Fibroblast of the conjunctiva (primary cell): ENCODE measurements around the gene SORCS2.

Source experiments
- DNase-seq: peaks from one replicate; pipeline ENCODE4 v3.0.0-alpha.2; 2010; ENCODE audit warnings: low read depth

Gene SORCS2

DNA sequence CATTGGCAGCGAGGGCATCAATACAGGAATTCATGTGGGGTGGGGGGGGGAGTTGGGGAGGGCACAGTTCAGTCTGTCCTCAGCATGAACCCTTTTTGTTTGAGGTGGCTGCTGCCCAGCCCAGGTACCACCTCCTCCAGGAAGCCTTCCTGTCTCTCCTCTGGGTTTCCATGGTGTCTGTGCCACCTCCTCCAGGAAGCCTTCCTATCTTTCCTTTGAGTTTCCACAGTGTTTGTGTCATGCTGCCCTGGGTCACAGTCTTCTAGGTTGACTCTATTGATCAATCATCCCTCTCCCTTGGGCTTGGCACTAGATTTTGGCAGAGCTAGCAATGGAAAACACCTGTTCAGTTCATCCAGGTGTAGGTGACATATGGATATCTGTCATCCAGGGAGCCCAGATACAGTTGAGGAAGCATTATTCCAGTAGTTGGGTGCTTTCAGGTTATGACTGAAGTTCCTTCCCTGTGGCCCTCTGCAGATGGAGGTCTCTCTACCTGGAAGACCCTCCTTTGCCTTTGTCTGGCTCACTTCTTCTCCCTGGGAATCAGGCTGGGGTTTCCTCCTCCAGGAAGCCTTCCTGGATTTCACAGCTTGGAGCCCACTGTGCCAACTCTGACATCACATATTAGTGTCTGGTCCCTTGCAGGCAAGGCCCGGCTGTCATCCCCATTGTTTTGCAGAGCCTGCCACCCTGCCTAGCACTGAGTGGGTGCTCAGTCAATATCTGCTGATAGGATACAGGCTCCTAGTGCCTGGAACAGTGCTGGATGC lies 96.6 kb downstream of the SORCS2 start:
- DNase-seq: no peak

DNA sequence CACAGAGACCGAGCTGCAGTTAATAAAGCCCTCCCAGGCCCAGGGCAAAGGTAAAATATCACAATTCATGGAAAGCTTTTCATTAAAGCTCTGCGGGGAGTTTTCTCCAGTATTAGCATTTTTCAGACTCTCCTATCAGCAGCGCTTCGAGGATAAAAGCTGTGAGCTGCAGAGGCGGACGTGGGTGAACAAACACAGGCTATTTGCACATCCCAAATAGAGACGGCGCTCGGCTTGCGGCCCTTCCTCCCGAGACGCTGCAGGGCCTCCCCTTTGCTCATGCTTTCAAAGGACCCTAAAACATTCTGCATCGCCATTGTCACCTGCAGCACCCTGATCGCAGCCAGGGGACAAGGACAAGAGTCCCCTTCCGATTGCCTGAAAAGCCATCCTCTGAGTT lies 97.3 kb downstream of the SORCS2 start:
- no peak for DNase-seq

DNA sequence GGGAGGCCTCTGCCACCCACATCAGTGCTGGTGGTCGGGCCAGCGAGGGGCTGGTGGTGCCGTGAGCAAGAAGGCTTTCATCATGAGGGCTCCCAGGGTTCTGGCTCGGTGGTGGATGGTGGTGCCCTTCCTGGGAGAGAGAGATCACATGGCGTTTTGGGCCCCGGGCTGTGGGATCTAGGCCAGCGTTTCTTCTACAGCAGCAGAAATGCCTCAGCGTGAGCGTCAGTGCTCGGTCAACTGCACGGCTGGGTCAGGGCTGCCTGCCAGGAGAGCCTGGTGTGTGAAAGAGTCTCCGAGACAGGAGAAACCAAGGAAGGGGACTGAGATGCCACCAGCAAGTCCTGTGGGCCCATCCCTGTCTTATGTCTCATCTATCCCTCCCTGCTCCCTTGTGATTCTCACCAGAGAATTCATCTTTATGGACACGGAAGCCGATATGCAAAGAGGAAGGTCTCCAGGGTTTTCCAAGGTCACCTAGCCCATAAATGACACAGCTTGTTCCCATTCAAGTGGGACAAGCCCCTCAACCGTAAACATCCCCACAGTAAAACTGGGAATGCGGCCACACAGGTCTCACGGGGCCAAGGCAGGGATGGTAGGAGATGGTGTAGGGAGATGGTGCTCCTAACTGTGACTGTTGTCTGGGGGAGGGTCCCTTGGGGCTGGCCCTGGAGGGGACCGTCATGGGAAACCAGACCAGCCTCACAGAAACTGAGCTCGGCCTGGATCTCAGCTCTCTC lies 99.2 kb downstream of the SORCS2 start:
- no peak for DNase-seq

DNA sequence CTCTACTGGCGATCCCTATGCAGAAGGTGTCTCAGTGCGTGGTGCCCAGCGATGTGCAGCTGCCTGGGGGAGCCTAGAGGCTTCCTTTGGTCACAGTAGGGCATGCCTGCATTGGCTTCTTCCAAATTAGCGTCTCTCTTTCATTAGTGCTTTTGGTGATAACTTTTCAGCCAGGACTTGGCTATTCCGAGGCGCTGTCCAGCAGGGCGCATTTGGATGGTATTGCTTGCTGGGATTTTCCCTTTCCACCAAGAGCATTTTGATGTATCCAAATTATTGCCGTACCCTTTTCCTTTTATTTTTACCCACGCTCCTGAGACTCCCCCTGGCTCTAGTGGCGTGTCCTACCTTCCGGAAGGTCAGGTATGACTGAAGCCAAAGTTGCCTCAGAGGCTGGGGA lies 101.4 kb downstream of the SORCS2 start:
- DNase-seq: no peak

DNA sequence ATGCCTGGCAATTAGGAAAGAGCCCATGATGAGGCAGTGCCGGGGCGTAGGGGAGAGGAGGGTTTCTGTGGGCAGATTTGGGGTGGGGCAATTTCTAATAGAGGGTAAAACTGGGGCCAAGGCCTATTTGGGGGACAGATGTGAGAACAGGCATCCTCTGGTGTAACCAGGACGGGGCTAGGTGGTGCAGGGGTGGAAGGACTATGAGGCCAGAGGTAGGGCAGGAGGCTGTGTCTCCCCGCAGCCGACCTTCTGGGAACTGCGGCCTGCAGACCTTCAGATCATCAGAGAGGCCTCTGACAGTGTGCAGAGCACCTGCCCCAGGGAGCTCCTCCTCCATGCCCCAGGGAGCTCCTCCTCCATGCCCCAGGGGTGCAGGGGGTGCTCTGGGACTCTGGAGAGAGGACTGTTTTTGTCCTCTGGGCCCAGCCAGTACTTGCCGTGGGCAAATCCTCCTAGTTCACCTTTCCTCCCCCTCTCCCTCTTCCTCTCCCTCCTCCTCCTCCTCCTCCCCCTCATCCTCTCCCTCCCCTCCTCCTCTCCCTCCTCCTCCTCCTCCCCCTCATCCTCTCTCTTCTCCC lies 101.9 kb downstream of the SORCS2 start:
- no peak for DNase-seq

DNA sequence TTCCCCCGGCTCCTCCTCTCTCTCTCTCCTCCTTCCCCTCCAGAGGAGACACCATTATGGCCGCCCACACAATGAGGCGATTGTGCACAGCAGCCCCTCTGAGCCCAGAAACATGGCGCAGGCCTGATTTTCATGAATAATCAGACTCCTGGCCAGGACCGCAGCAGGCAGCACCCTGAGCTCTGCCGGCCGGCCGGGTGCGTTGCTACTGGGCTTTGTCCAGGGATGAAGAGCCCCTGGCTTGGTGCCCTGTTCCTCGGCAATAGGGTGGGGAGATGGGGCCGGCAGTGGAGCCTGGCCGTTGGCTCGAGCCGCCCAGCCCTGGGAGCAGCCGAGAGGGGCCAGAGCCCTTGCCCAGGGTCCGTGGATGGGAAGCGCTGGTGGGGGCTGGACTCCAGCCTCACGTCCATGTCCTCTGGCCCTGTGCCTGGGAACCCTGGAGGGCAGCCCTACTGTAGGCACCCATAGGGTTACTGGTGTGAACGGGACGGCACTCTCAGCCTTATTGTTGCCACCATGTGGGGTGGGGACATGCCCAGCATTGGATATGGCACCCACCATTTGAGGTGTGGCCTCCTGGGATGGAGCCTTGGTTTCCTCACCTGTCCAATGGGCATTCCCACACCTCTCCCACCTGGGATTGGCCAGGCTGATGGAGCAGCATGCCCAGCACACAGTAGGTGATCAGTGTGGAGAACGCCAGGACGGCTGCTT lies 103.0 kb downstream of the SORCS2 start:
- DNase-seq: no peak

DNA sequence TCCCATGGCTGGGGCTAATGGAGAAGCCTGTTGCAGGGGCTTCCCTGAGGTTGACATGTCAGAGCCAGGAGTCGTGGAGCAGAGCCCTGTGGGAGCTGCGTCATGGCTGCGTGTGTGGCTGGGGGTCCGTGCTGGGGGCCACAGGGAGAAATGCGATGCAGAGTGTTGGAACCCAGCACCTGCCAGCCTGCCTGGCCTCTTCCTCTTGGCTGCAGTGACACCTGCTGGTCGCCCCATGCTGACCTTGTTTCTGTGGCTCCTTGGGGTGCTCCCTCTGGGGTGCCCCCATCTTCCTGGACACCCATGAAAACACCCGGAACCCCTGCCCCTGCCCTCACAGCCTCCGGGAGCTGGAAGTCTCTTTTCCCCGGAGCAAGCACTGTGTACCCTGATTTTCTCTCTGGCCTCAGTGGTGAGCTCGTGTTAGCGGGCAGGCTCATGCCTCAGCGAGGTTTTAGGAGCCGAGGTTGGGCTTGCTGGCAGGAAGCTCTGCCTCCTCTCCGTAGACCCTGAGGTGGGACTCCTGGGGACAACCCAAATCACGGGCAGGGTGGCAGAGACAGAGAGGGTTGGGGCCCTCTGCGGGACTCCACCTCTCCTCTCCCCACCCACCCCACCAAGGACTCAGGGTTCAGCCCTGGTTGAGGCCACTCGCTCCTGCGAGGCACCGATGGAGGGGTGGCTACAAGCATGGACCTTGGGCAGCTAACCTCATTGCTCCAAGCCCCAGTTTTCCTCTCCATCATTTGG lies 103.7 kb downstream of the SORCS2 start:
- DNase-seq: no peak

DNA sequence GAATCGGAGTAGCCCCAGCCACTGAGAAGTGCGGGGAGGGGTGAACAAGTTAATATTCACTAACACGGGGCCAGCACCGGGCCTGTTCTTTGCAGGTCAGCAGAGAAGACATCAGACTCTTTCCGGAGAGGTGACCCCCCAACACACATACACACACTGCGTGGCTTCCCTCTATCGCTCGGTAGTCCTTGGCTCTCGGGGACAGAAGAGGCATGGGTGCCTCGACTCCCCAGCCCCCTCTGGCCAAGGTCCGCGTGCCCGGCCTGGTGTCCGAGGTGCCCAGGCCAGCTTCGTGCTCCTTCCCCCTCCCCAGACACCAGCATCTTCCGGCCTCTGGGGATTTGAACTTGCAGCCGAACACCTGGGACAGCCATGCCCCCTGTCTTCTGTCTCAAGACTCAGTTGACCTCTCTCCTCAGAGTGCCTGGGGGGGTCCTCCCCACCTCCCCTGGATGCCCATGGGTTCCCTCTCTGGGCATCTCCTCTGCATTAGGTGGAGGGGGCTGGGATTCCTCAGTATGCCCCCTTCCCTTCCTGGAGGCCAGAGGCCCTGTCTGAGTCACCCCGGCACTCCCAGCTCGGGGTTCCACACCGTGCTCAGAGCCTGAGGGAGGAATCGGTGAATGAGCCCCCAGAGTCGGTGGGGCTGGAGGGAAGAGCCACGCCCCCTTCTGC lies 104.5 kb downstream of the SORCS2 start:
- no peak for DNase-seq

DNA sequence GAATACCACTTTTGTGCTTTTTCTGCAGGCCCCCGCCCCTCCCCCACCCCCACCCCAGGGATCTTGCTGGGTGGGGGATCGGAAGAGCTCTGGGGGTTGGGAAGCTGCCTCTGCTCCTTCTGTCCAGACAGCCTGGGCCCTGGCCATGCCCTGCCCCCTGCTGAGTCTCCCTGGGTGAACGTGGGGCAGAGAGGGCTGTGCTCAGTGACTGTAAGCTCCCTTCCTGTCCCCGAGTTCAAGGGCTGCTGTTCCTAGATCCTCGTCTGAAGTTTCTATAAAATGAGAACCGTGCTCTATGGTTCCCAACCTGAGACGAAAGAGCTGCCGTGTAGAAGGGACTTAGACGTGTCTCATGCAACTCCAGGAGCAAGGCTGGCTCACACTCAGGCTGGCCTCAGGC lies 105.0 kb downstream of the SORCS2 start:
- DNase-seq: no peak

DNA sequence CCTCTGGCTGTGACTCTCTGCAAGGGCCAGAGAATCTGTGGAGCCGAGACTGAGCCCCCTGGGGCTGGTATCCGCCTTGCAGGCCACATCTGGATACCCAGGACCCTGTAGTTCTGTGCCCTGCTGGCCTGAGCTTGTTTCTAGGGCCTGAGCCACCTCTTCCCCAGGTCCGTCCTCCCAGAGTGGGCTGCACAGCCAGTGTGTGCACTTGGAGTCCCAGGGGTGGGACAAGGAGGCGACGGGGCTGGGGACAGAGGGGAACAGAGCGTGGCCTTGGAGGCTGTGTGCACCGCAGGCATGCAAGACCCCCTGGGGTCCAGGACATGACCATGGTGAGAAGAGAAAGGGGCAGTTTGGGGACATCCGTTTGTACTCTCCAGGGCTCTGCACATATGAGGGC lies 105.5 kb downstream of the SORCS2 start:
- no peak for DNase-seq

DNA sequence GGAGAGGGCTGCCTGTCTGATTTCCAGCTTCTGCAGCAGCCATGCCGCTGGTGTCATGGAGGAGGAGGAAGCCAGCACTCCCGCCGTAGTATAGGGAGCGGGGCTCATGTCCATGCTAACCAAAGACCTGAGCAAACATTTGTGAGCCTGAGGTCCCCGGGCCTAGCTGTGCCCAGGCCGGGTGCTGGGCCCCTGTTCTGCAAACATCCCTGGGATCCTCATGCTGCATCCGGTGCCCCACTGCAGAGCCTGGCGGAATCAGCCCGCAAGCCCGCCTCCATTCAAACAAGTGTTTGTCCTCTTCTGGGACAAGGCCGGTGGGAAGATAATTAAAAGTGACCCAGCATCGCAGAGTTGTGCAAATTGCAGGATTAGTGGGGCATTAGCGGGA lies 106.3 kb downstream of the SORCS2 start:
- DNase-seq: no peak

DNA sequence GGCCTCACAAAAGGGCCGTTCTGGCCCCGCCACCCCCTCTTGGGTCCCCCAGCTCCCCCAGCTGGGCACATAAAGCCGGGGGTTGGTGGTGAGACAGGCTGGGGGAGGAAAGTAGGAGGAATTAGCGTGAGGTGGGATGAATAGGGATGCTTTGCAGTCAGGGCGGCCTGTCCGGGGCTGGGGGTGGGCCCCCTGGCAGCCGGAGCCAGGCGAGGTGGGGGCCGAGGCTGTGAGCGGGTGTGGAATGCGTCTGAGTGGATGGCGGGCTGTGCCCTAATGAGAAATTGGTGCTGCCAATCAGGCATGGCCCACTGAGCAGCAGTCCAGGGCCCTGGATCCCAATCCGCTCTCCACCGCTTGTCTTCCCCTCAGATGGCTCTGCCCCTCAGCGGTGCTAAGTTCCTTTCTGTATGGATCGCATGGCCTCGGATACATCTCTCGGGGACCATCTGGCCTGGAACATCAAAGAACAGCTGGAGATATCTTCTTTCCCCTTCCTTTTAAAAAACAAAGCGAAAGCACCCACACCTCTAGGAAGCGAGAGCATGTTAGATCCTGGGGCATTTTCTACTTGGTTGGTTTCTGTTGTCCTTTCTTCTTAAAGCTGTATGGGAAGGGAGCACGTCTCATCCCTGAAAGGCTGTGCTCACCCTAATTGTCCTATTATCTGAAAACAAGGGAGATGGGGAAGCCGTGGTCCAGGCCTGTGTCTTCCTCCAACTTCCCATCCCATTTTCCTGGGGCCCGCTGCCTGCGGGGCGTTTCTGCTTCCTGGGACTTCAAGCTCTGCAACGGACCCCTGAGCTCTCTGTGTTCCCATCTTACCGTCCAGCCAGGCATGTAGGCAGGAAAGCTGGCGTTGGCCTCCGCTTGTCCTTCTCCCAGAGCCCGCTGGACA lies 106.9 kb downstream of the SORCS2 start:
- no peak for DNase-seq

DNA sequence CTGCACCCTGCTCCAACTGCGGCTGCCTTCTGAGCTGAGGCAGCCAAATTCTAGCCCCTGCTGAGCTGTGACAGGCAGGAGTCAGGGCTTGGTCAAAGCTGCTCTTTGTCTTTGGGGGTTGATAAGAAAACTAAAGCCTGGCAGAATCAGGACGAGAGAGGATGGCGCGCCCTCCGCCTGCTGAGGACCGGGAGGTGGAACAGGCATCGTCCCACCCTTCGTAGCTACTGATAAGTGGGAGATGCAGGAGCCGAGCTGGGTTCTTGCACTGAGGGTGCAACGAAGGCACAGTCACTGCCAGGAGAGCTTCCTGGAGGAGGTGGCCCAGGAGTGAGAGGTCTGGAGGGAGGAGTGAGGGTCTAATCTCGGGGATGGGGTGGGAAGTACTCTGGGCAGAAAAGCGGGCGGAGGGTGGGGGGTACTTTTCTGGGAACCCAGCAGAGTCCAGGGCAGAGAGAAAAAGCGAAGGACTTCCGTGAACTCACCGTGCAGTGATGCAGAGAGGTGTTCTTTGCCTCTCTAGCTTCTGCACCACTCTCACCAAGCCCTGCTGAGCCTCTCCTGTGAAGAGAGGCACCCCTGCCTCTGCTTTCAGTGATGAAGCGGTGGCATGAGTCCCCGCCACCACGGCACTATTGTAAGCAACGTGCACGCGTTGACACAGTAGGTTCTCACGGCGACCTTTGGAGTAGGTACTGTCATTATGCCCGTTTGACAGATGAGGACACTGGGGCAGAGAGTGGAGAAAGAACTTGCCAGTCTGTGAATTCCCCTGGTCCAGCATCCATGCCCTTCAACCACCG lies 107.8 kb downstream of the SORCS2 start:
- DNase-seq: no peak

DNA sequence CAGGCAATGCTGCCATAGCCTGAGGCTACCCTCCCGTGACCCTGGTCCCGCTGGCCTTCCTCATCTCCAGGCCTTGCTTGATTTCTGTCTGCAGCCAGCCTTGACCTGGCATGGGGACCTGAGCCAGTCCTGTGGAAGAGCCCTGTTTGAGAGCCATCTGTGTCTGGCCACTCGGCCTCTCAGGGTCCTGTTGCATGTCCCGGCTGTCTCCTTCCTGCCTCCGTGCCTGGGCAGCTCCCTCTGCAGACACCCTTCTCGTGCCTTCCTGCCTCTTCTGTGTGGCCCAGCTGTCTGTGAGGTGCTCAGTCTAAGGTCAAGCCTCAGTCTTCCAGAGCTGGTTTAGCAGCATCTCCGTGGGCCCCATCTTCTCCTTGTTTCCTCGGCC lies 108.4 kb downstream of the SORCS2 start:
- DNase-seq: no peak

DNA sequence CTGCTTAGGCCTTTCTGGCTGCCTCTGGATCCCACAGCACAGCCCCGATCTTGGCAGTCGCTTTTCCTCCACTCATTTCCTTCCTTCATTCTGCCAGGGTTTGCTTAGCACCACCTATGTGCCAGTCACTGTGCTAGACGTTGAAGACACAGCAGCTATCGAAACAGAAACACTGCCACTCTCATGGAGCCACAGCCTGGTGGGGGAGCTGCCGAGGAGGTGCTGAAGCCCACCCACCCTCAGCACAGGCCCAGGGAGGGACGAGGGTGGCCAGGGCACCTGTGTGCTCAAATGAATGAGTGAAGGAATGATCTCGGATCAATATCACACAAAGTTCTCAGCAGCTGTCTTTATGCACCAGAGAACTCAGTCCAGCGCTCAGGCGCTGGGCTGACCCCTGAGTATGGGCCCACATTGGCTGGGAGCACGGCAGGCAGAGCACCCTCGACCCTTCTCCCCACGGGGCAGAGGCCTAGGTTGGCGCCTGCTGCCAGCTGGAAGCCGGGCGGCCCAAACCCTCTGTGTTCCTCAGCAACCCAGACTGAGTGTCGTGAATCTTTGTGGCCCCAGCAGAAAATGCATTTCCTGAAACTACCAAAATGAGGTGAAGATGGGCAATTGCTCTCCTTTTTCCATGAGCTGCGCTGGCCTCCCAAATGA lies 108.9 kb downstream of the SORCS2 start:
- DNase-seq: no peak

DNA sequence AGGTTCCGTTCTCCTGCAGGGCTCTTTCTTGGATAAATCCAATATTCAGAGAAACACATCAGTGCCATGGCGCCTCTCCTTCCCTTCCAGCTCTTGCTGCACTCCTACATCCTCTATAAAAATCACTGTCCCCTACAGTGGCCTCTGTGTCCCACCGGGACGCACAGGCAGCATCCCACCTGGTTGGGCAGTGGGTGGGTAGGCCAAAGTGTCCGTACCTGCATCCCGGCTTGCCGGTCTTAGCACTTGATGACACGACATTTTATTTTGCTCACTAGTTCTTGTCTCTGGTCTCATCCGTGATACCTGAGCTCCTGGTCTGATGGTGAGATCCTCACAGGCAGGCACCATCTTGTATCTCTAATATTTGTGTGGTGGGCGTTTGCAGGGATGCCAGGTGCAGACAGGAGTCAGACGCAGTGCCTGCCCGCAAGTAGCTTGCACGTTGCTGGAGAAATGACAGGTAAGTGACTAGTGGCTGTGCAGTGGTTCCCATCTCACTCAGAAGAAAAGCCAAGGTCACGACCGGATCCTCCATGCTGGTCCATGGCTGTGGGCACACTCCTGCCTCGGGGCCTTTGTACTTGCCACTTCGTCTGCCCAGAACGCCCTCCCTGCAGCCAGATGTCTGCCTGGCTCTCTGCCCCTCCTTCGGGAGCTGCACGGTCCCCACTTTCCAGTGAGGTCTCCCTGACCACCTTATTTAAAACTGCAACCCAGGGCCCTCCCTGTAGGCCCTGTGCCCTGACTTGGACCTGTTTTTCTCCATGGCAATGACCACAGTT lies 109.7 kb downstream of the SORCS2 start:
- DNase-seq: no peak

DNA sequence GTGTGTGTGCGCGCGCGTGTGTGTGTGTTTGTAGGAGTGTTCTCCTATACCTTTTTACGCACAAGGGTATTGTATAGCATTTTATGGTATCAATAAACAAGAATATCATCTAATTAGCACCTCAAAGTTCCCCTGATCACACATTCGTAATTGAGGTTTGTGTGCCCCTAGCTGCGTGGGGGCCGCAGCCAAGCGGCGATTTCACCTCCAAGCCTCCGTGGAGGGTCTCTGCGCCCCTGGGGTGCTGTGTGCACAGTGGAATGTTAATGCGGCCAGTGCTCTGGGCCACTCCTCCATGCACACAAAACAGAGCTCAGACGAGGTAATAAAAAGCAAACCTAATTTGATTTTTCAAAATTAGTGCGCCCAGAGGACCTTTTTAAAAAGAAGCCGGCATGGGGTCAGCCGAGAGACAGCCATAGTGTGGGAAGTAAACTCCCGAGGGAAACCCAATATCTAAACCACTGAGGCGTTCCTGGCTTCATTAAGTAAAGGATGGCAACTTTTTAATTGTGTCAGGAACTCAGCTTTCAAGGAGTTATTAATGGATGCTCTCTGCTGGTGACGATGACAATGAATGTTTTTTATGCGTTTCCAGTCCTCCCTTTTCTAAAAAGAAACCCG lies 110.6 kb downstream of the SORCS2 start:
- DNase-seq: no peak

DNA sequence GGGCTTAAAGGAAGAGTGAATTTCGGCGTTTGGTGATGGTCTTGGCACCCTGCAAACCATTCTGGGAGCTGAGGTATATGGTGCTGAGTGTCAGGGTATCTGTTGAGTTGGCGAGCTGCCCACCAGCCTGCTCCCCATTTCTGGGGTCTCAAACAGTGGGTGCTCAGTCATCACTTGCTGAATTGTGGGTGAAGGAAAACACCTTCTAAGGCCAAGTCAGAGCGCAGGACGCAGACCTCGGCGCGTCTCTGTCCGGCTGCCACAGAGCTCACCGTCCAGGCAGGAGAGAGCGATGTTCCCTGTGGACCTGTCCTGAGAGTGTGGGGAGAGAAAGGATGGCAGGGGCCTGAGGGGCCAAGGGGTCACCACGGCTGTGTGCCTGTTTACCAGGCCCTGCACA lies 111.2 kb downstream of the SORCS2 start:
- no peak for DNase-seq
